GM12878 (cell line): ENCODE data around the gene SNW1. TPM values are rescaled to one million over a fixed set of nuclear protein-coding genes. Genes with fewer than 3 reads are reported as not detected.

Experiments used
- ATAC-seq: fragments of 200-7000 bp; cut with Tn5 transposase; 3 replicates; pipeline ENCODE4 v1.9.1; 2020; ENCODE audit warnings: mild to moderate bottlenecking, moderate library complexity
- BruUV-seq: library from RNA; stranded (reverse); fragments of 400-500 nt; replicated peaks from 2 replicates; lab custom pipeline; 2021; lab: Mats Ljungman, UMichigan
- CTCF ChIA-PET: fragments of 300-600 bp; sonication (Branson Sonifier 250); formaldehyde crosslinking; extraction: SDS; loops from one replicate; lab custom pipeline; 2021; ENCODE audit warnings: inconsistent platforms; lab: Yijun Ruan, JAX
- POLR2A ChIA-PET: fragments of 350-600 bp; formaldehyde crosslinking; extraction: SDS; loops from one replicate; lab custom pipeline; 2021; ENCODE audit warnings: inconsistent platforms; lab: Charles Lee
- RAD21 ChIA-PET: fragments of 300-600 bp; sonication (Branson Sonifier 250); formaldehyde crosslinking; loops from one replicate; lab custom pipeline; 2023; ENCODE audit warnings: antibody characterized with exemption; ENCODE audit not compliant: unreplicated experiment; lab: Charles Lee
- SMC1A ChIA-PET: fragments of 300-600 bp; sonication (Branson Sonifier 250); formaldehyde crosslinking; loops from one replicate; lab custom pipeline; 2023; ENCODE audit not compliant: unreplicated experiment, uncharacterized antibody; lab: Charles Lee
- DNase-seq: peaks from one replicate; pipeline ENCODE4 v3.0.0-alpha.2; 2011; ENCODE audit warnings: low read depth, low spot score
- FAIRE-seq: peaks from 3 replicates; lab custom pipeline; 2011; peaks lifted over from hg19 to GRCh38; lab: Jason Lieb, UNC
- H2AFZ ChIP-seq: 2 replicates; pipeline ENCODE4 v1.6.0; 2011; ENCODE audit warnings: low read depth, low read length, control low read depth; ENCODE audit not compliant: control insufficient read depth
- H3K27ac ChIP-seq: 2 replicates; pipeline ENCODE4 v1.5.1; 2011; ENCODE audit warnings: control low read depth; ENCODE audit not compliant: control insufficient read depth, insufficient read depth
- H3K27me3 ChIP-seq, 2 experiments: replicated peaks in 1 of 2; 2 replicates each; pipeline versions ENCODE4 v1.6.0 to v1.6.1; 2011; ENCODE audit warnings: low read length in 1 of 2; ENCODE audit not compliant: control insufficient read depth in 2 of 2, insufficient read depth in 2 of 2
- H3K36me3 ChIP-seq, 2 experiments: 2 replicates each; pipeline ENCODE4 v1.5.1; 2011; ENCODE audit warnings: low read length in 1 of 2; ENCODE audit not compliant: control insufficient read depth in 2 of 2, insufficient read depth in 2 of 2
- H3K4me1 ChIP-seq: 2 replicates; pipeline ENCODE4 v1.6.1; 2011; ENCODE audit warnings: mild to moderate bottlenecking, low read length, moderate library complexity, mixed read lengths; ENCODE audit not compliant: control insufficient read depth, insufficient read depth
- H3K4me2 ChIP-seq: 2 replicates; pipeline ENCODE4 v1.6.0; 2011; ENCODE audit warnings: control low read depth; ENCODE audit not compliant: control insufficient read depth, insufficient read depth
- H3K4me3 ChIP-seq: fragments of 200-600 bp; sonication (generic); 2 replicates; pipeline ENCODE4 v1.5.1; 2016
- H3K79me2 ChIP-seq: 2 replicates; pipeline ENCODE4 v1.6.0; 2011; ENCODE audit warnings: low read length; ENCODE audit not compliant: control insufficient read depth, insufficient read depth
- H3K9ac ChIP-seq: 2 replicates; pipeline ENCODE4 v1.8.0; 2011; ENCODE audit warnings: low read length, control low read depth, mixed read lengths; ENCODE audit not compliant: control insufficient read depth, insufficient read depth
- H3K9me3 ChIP-seq: replicated peaks from 3 replicates; pipeline ENCODE4 v1.5.1; 2011; ENCODE audit warnings: mild to moderate bottlenecking, low read length; ENCODE audit not compliant: control insufficient read depth, insufficient read depth
- H4K20me1 ChIP-seq: 2 replicates; pipeline ENCODE4 v1.6.0; 2011; ENCODE audit not compliant: control insufficient read depth, insufficient read depth
- BACH1 ChIP-seq: fragments of 450-650 bp; IDR thresholded peaks from 2 replicates; pipeline ENCODE4 v1.6.1; 2017; ENCODE audit warnings: mild to moderate bottlenecking, borderline replicate concordance
- CBFB ChIP-seq: IDR thresholded peaks from 2 replicates; pipeline ENCODE4 v1.6.1; 2016; ENCODE audit warnings: antibody characterized with exemption, low read depth
- CHD2 ChIP-seq: IDR thresholded peaks from 2 replicates; pipeline ENCODE4 v1.6.1; 2011; ENCODE audit warnings: low read depth, low read length, improper control_type of control experiment, borderline replicate concordance
- CREB1 ChIP-seq: IDR thresholded peaks from 2 replicates; pipeline ENCODE4 v1.6.1; 2012; ENCODE audit warnings: low read depth, mild to moderate bottlenecking, inconsistent platforms
- IKZF1 ChIP-seq: fragments of 450-650 bp; conservative IDR thresholded peaks from 2 replicates; pipeline ENCODE4 v1.6.1; 2017; ENCODE audit warnings: antibody characterized with exemption, mild to moderate bottlenecking
- PAX5 ChIP-seq: IDR thresholded peaks from 2 replicates; pipeline ENCODE4 v1.6.1; 2011; ENCODE audit warnings: low read depth, low read length, borderline replicate concordance
- POLR2AphosphoS2 ChIP-seq: IDR thresholded peaks from 2 replicates; pipeline ENCODE4 v1.6.1; 2011; ENCODE audit warnings: low read depth, mild to moderate bottlenecking, low read length, improper control_type of control experiment, moderate library complexity
- RBBP5 ChIP-seq: fragments of 200-600 bp; sonication (generic); conservative IDR thresholded peaks from 2 replicates; pipeline ENCODE4 v1.6.1; 2016
- SIN3A ChIP-seq: IDR thresholded peaks from 2 replicates; pipeline ENCODE4 v1.6.1; 2012; ENCODE audit warnings: low read depth, low read length, improper control_type of control experiment
- STAT3 ChIP-seq: IDR thresholded peaks from 2 replicates; pipeline ENCODE4 v1.6.1; 2011; ENCODE audit warnings: low read depth, low read length, improper control_type of control experiment
- WRNIP1 ChIP-seq: IDR thresholded peaks from 2 replicates; pipeline ENCODE4 v1.6.1; 2011; ENCODE audit warnings: low read depth, low read length, improper control_type of control experiment, borderline replicate concordance
- ZBED1 ChIP-seq: IDR thresholded peaks from 2 replicates; pipeline ENCODE4 v1.6.1; 2016; ENCODE audit warnings: borderline replicate concordance
- ZNF217 ChIP-seq: fragments of 450-650 bp; IDR thresholded peaks from 2 replicates; pipeline ENCODE4 v1.6.1; 2017; ENCODE audit warnings: antibody characterized with exemption, mild to moderate bottlenecking
- WGBS: methylation state at CpG from one replicate; pipeline ENCODE4 v1.1.6; 2016; ENCODE audit warnings: low lambda C conversion rate; ENCODE audit not compliant: insufficient replicate concordance, insufficient coverage; ENCODE audit errors: missing lambda C conversion rate; 5-methylcytosine and 5-hydroxymethylcytosine counted together
- in situ Hi-C: fragments of 300-500 bp; cut with MboI; formaldehyde crosslinking; loops from 9 replicates; pipeline ENCODE4 v1.14.3; 2018; ENCODE audit warnings: mixed read lengths
- intact Hi-C: fragments of 100-400 bp; cut with micrococcal nuclease; formaldehyde crosslinking; loops from one replicate; pipeline ENCODE4 v1.14.2; 2022; ENCODE audit not compliant: unreplicated experiment
- polyA plus RNA-seq, 11 experiments: library from polyadenylated mRNA; depleted of rRNA in 4 of 11; unstranded in 6 of 11; stranded (reverse) in 5 of 11; fragments of >200 nt; fragmentation: Nextera tagmentation in 4 of 11; fragmentation: Illumina TruSeq in 1 of 11; extraction: Ambion mirVana in 4 of 11; extraction: Trizol in 1 of 11; gene quantifications; 1 replicate in 1 of 11; 2 replicates in 10 of 11; pipeline versions ENCODE4 v1.2.1 to v1.2.3, GENCODE V29; 2011 to 2016; ENCODE audit warnings: inconsistent platforms in 2 of 11, missing spikeins in 2 of 11, low read depth in 1 of 11
- total RNA-seq, 4 experiments: library from RNA; depleted of rRNA in 3 of 4; stranded (reverse); fragments of >200 nt in 3 of 4; fragmentation: Illumina TruSeq in 1 of 4; extraction: Trizol in 1 of 4; gene quantifications; 2 replicates each; pipeline versions ENCODE4 v1.2.1 to v1.2.3, GENCODE V29; 2013 to 2021
- TF ChIP-seq, protein P1 (sequence below): fragments of 450-650 bp; IDR thresholded peaks from 2 replicates; pipeline ENCODE4 v1.6.1; 2017; ENCODE audit warnings: antibody characterized with exemption, mild to moderate bottlenecking, moderate library complexity
- TF ChIP-seq, protein P2 (sequence below): IDR thresholded peaks from 2 replicates; pipeline ENCODE4 v1.6.1; 2012; ENCODE audit warnings: low read depth, low read length, improper control_type of control experiment
- TF ChIP-seq, protein P3 (sequence below): fragments of 150-350 bp; IDR thresholded peaks from 2 replicates; pipeline ENCODE4 v1.6.1; 2014; ENCODE audit warnings: mild to moderate bottlenecking, low read depth, low read length

The SNW1 gene
- total and polyA plus RNA-seq, 10 of the 15 experiments (the other 5 are each of a cell fraction or from before 2014, with no cell fraction given): 56.6 to 109 (median 75.7) TPM

DNA sequence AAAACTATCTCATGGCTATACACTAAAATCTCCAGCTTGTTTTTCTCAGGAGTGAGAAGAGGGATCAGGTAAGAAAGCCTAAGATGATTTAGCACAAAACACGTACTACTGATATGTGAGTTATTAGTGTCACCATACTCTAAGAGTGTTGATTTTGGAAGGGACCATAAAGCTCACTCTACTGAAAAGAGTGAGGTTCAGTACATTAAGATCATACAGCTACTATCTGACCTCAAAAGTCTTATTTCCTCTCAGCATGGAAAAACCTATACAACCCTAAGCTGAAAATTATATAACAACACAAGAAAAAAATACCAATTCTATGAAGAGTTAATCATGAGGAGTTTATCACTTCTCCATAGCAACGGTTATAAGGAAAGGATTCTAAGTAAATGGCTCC is 19.5 kb downstream of the SNW1 start (continued):
- TF ChIP-seq, protein P1, sequence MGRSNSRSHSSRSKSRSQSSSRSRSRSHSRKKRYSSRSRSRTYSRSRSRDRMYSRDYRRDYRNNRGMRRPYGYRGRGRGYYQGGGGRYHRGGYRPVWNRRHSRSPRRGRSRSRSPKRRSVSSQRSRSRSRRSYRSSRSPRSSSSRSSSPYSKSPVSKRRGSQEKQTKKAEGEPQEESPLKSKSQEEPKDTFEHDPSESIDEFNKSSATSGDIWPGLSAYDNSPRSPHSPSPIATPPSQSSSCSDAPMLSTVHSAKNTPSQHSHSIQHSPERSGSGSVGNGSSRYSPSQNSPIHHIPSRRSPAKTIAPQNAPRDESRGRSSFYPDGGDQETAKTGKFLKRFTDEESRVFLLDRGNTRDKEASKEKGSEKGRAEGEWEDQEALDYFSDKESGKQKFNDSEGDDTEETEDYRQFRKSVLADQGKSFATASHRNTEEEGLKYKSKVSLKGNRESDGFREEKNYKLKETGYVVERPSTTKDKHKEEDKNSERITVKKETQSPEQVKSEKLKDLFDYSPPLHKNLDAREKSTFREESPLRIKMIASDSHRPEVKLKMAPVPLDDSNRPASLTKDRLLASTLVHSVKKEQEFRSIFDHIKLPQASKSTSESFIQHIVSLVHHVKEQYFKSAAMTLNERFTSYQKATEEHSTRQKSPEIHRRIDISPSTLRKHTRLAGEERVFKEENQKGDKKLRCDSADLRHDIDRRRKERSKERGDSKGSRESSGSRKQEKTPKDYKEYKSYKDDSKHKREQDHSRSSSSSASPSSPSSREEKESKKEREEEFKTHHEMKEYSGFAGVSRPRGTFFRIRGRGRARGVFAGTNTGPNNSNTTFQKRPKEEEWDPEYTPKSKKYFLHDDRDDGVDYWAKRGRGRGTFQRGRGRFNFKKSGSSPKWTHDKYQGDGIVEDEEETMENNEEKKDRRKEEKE: no peak
- TF ChIP-seq SIN3A (no peak), IKZF1 (no peak)

DNA sequence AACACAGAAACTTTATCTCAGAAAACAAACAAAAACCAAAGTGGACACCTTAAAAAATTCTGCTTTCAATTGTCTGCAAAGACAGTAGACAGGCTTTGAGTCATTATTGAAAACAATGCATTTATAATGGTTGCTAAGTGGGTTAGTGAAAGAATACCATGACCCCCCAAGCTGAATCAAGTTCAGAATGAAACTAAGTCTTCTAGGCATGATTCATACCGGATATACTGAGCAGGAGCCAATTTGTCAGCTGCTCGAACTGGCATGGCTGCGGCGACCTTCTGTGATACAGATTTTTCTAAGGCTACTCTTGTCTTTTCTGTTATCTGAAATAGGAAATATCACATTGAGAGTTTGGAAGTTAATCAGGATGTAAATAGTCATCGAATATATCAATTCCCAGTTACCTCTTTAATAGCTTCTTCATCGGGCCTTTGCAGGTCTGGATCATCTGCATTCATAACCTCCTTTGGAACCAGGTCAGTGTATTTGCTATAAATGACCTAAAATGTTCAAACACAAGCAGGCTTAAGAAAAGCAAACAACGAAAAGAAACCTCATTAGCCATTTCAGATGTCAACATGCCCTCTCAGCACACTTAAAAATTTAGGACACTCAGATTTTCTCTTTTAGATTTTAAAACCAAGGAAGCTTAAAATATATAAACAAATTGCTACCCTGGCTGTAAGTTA is 22.3 kb downstream of the SNW1 start:
- WGBS: 8% methylated on average over 7 of the region's 7 CpGs
- ChIA-PET POLR2A (interaction anchor here (0.6 kb wide), 1 partner anchor 42 kb away, joined by 3 read pairs; no protein-coding TSS in a partner anchor), SMC1A (no interaction called here), RAD21 (interaction anchor here (0.6 kb wide), 1 partner anchor 20 kb away, joined by 3 read pairs; no protein-coding TSS in a partner anchor), CTCF (interaction anchor here (1.1 kb wide), 1 partner anchor 423 kb away, joined by 3 read pairs; no protein-coding TSS in a partner anchor)
- BruUV-seq: no TSS peak
- H3K79me2 ChIP-seq: peaks cover 3% of the 10 kb centered on the region; the same call in 1 of the 2 replicates
- no peak overlapping the region for H3K4me3 ChIP-seq
- no peaks in the 10 kb centered on the region for H4K20me1 ChIP-seq
- no peak for FAIRE-seq
- peaks cover 4 to 29% of the 10 kb centered on the region in 2 experiments; a peak in 3 of 4 replicates for H3K36me3 ChIP-seq
- no peaks in the 10 kb centered on the region for H3K27me3 ChIP-seq
- no peak overlapping the region for H2AFZ ChIP-seq
- H3K9ac ChIP-seq: no peak overlapping the region
- no peak for ATAC-seq
- no peak overlapping the region for H3K4me2 ChIP-seq
- DNase-seq: no peak
- H3K27ac ChIP-seq: no peak overlapping the region
- no peaks in the 10 kb centered on the region for H3K4me1 ChIP-seq
- H3K9me3 ChIP-seq: no peaks in the 10 kb centered on the region
- in situ Hi-C loops (no loop called here), intact Hi-C loops (no loop called here)
- TF ChIP-seq, protein P2, sequence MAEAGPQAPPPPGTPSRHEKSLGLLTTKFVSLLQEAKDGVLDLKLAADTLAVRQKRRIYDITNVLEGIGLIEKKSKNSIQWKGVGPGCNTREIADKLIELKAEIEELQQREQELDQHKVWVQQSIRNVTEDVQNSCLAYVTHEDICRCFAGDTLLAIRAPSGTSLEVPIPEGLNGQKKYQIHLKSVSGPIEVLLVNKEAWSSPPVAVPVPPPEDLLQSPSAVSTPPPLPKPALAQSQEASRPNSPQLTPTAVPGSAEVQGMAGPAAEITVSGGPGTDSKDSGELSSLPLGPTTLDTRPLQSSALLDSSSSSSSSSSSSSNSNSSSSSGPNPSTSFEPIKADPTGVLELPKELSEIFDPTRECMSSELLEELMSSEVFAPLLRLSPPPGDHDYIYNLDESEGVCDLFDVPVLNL: no peak
- TF ChIP-seq RBBP5 (no peak), STAT3 (no peak), SIN3A (no peak), PAX5 (no peak), CREB1 (no peak), ZBED1 (no peak), IKZF1 (no peak), CBFB (no peak), WRNIP1 (no peak), BACH1 (no peak), ZNF217 (no peak), POLR2AphosphoS2 (no peak), CHD2 (no peak)
- TF ChIP-seq, protein P3, sequence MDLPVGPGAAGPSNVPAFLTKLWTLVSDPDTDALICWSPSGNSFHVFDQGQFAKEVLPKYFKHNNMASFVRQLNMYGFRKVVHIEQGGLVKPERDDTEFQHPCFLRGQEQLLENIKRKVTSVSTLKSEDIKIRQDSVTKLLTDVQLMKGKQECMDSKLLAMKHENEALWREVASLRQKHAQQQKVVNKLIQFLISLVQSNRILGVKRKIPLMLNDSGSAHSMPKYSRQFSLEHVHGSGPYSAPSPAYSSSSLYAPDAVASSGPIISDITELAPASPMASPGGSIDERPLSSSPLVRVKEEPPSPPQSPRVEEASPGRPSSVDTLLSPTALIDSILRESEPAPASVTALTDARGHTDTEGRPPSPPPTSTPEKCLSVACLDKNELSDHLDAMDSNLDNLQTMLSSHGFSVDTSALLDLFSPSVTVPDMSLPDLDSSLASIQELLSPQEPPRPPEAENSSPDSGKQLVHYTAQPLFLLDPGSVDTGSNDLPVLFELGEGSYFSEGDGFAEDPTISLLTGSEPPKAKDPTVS: no peak
